A673 (cell line): ENCODE measurements around the gene SPIRE1. TPM values are rescaled to one million over a fixed set of nuclear protein-coding genes. Genes with fewer than 3 reads are reported as not detected.
A peak's percentile ranks its signal among the peaks of the same experiment; 100 is the strongest.

Experiments
- BruUV-seq: library from RNA; stranded (reverse); fragments of 400-500 nt; replicated peaks from 2 replicates; lab custom pipeline; 2021; lab: Mats Ljungman, UMichigan
- CTCF ChIA-PET: fragments of 300-600 bp; sonication (Branson Sonifier 250); formaldehyde crosslinking; loops from one replicate; lab custom pipeline; 2022; ENCODE audit warnings: antibody characterized with exemption; lab: Charles Lee
- POLR2A ChIA-PET: fragments of 300-600 bp; sonication (Branson Sonifier 250); formaldehyde crosslinking; loops from one replicate; lab custom pipeline; 2022; ENCODE audit warnings: antibody characterized with exemption; ENCODE audit not compliant: low non-redundant PET; lab: Charles Lee
- DNase-seq: peaks from one replicate; pipeline ENCODE4 v3.0.0-alpha.2; 2015; ENCODE audit warnings: low spot score
- H3K27ac ChIP-seq: fragments of 200-600 bp; sonication (generic); 2 replicates; pipeline ENCODE4 v1.5.1; 2016; ENCODE audit warnings: mixed run types, low read depth, mild to moderate bottlenecking, mixed read lengths, antibody characterized with exemption, low read length; ENCODE audit not compliant: poor library complexity, severe bottlenecking
- H3K27me3 ChIP-seq: fragments of 200-600 bp; sonication (generic); replicated peaks from 2 replicates; pipeline ENCODE4 v1.6.1; 2017; ENCODE audit warnings: mixed run types, low read depth, mild to moderate bottlenecking, mixed read lengths, antibody characterized with exemption, low read length; ENCODE audit not compliant: insufficient read depth, poor library complexity
- H3K36me3 ChIP-seq: fragments of 200-600 bp; sonication (generic); 2 replicates; pipeline ENCODE4 v1.6.1; 2016; ENCODE audit warnings: mixed run types, mild to moderate bottlenecking, mixed read lengths, antibody characterized with exemption, low read length; ENCODE audit not compliant: insufficient read depth, poor library complexity, severe bottlenecking
- H3K4me1 ChIP-seq: fragments of 200-600 bp; sonication (generic); 2 replicates; pipeline ENCODE4 v1.6.1; 2017; ENCODE audit warnings: mixed run types, mild to moderate bottlenecking, mixed read lengths, antibody characterized with exemption, low read length; ENCODE audit not compliant: insufficient read depth, poor library complexity, severe bottlenecking
- H3K4me3 ChIP-seq: fragments of 200-600 bp; sonication (generic); 2 replicates; pipeline ENCODE4 v1.5.1; 2016; ENCODE audit warnings: low read depth, mixed run types, mild to moderate bottlenecking, mixed read lengths, low read length; ENCODE audit not compliant: poor library complexity, severe bottlenecking
- H3K9me3 ChIP-seq: fragments of 200-600 bp; sonication (generic); 2 replicates; pipeline ENCODE4 v1.6.1; 2016; ENCODE audit warnings: mixed run types, low read depth, mild to moderate bottlenecking, mixed read lengths, antibody characterized with exemption, low read length; ENCODE audit not compliant: poor library complexity, severe bottlenecking
- EZH2 ChIP-seq: fragments of 200-600 bp; sonication (generic); IDR thresholded peaks from 2 replicates; pipeline ENCODE4 v1.6.1; 2017; ENCODE audit warnings: borderline replicate concordance, low read depth, mild to moderate bottlenecking, mixed read lengths, antibody characterized with exemption, low read length; ENCODE audit not compliant: poor library complexity, severe bottlenecking
- intact Hi-C: fragments of 100-400 bp; cut with micrococcal nuclease; formaldehyde crosslinking; loops from one replicate; pipeline ENCODE4 v1.10.0; 2022; ENCODE audit not compliant: unreplicated experiment
- total RNA-seq: library from RNA; stranded (reverse); gene quantifications from 2 replicates; pipeline ENCODE4 v1.2.3, GENCODE V29; 2021
- TF ChIP-seq, protein P1 (sequence below): fragments of 300-800, 200-600 bp; sonication (generic); conservative IDR thresholded peaks from 2 replicates; pipeline ENCODE4 v1.5.1; 2017; ENCODE audit warnings: low read depth, mild to moderate bottlenecking, antibody characterized with exemption, low read length, moderate library complexity, mixed read lengths

The SPIRE1 gene
- total RNA-seq, 1 experiment from 2014 or later: 18.1 TPM

DNA sequence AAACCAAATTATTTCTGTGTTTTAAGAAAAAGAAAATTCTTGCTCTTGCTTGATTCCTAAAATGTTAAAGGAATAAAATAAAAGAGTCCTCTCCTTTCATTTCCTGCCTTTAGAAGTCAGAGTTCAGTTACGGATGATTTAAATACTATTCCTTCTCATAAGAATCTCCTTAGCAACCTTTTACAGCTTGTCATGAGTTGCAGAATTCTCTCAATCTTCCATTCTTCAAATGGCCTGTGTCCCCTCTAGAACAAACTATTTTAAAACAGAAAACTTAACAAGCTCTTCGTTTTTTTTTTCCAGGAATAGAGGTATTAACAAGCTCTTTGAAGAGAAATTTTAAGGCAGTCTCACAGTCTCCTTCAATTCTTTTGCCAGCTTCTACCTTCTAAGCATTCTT is 42.2 kb downstream of the SPIRE1 start:
- intact Hi-C loops: no loop called here
- DNase-seq: no peak
- Histone ChIP-seq H3K4me1 (no peaks in the 10 kb centered on the region), H3K36me3 (no peaks in the 10 kb centered on the region), H3K4me3 (no peak overlapping the region), H3K9me3 (no peaks in the 10 kb centered on the region), H3K27ac (no peak overlapping the region), H3K27me3 (no peaks in the 10 kb centered on the region)
- ChIA-PET POLR2A (interaction anchor here (0.8 kb wide), 1 partner anchor 77 kb away, joined by 4 read pairs; no protein-coding TSS in a partner anchor), CTCF (no interaction called here)
- TF ChIP-seq EZH2: no peak
- TF ChIP-seq, protein P1, sequence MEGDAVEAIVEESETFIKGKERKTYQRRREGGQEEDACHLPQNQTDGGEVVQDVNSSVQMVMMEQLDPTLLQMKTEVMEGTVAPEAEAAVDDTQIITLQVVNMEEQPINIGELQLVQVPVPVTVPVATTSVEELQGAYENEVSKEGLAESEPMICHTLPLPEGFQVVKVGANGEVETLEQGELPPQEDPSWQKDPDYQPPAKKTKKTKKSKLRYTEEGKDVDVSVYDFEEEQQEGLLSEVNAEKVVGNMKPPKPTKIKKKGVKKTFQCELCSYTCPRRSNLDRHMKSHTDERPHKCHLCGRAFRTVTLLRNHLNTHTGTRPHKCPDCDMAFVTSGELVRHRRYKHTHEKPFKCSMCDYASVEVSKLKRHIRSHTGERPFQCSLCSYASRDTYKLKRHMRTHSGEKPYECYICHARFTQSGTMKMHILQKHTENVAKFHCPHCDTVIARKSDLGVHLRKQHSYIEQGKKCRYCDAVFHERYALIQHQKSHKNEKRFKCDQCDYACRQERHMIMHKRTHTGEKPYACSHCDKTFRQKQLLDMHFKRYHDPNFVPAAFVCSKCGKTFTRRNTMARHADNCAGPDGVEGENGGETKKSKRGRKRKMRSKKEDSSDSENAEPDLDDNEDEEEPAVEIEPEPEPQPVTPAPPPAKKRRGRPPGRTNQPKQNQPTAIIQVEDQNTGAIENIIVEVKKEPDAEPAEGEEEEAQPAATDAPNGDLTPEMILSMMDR: no peak
- no TSS peak for BruUV-seq

DNA sequence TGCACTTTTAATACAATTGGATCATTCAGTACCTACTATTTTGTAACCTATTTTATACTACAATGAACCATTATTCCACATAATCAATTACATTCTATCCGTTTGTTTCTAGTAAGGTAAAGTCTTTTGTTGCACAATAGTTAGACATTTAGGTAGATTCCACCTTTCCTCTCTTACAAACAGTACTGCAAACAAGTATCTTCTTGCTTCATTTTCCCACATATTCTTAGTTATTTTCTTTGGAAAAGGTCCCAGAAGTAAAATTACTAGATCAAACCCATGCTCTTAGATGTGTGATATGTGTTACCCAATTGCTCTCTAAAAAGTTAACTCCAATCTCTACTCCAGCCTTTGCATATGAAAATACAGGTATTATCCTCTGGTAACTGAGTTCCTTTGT is 49.6 kb downstream of the SPIRE1 start:
- ChIA-PET POLR2A (interaction anchor here (0.6 kb wide), 1 partner anchor 129 kb away, joined by 4 read pairs; no protein-coding TSS in a partner anchor), CTCF (interaction anchor here (0.5 kb wide), 1 partner anchor 33 kb away, joined by 5 read pairs; no protein-coding TSS in a partner anchor)
- no TSS peak for BruUV-seq
- Histone ChIP-seq H3K4me1 (peaks cover 9% of the 10 kb centered on the region), H3K9me3 (no peaks in the 10 kb centered on the region), H3K27me3 (no peaks in the 10 kb centered on the region), H3K36me3 (no peaks in the 10 kb centered on the region), H3K4me3 (no peak overlapping the region), H3K27ac (no peak overlapping the region)
- no peak for DNase-seq
- intact Hi-C loops: no loop called here
- TF ChIP-seq, protein P1: no peak
- TF ChIP-seq EZH2: no peak

DNA sequence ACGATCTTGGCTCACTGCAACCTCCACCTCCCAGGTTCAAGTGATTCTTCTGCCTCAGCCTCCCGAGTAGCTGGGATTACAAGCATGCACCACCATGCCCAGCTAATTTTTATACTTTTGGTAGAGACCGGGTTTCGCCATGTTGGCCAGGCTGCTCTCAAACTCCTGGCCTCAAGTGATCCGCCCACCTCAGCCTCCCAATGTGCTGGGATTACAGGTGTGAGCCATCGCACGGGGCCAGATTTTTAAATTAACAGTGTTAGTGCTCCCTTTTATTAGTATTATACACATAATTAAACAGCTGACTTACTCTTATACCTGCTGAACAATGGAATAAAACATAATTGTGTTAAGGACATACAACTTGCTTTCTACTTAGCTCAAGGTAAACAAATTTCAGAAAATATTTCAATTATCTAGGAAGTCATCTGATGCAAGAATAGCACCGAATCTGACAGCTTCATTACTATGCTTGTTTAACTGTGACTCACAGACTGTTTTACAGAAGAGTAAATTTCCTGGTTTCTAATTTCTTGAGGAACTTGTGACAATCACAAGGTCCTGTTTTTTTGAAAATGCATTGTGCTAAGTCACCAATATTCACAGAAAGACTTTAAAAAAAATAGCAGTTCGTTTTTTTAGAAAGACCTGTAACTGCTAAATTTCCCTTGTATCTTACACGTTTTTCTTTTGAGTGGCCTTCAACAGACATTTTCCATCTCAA is 51.2 kb downstream of the SPIRE1 start:
- CTCF ChIA-PET: interaction anchor here (0.5 kb wide), 1 partner anchor 213 kb away, joined by 3 read pairs; no protein-coding TSS in a partner anchor
- no TSS peak for BruUV-seq
- peaks cover 9% of the 10 kb centered on the region for H3K4me1 ChIP-seq
- no peaks in the 10 kb centered on the region for H3K27me3 ChIP-seq
- DNase-seq: peak; percentile 55
- POLR2A ChIA-PET: interaction anchor here (0.6 kb wide), 1 partner anchor 80 kb away, joined by 3 read pairs; no protein-coding TSS in a partner anchor
- no peak overlapping the region for H3K4me3 ChIP-seq
- H3K9me3 ChIP-seq: no peaks in the 10 kb centered on the region
- no peak for TF ChIP-seq EZH2
- TF ChIP-seq, protein P1: no peak
- intact Hi-C loops: no loop called here
- peak overlapping the region; percentile 65 for H3K27ac ChIP-seq
- no peaks in the 10 kb centered on the region for H3K36me3 ChIP-seq
